ENCODE measurements around the gene CDC42BPB. TPM values are rescaled to one million over a fixed set of nuclear protein-coding genes. Genes with fewer than 3 reads are reported as not detected.

The CDC42BPB gene
- total RNA-seq, 4 donors from 2014 or later = 105 to 178 (median 107) TPM

- Histone ChIP-seq H3K9me3 (no peaks in the 10 kb centered on the region), H3K4me1 (peaks cover 17% of the 10 kb centered on the region), H3K4me3 (no peak overlapping the region), H3K27me3 (peaks cover 30% of the 10 kb centered on the region), H3K36me3 (no peaks in the 10 kb centered on the region), H3K27ac (no peak overlapping the region)
- DNase-seq (ENCODE audit: low spot score in 2 of 2) = no peak
- 88% methylated on average over 6 of the region's 6 CpGs for WGBS
- TF ChIP-seq CTCF (IDR thresholded peaks at IDR 0.05) (no peak), POLR2A (IDR thresholded peaks at IDR 0.05) (no peak), POLR2AphosphoS5 (IDR thresholded peaks at IDR 0.05) (no peak), EP300 (IDR thresholded peaks at IDR 0.05) (no peak)
Observed at GRCh38 chr14:103088921-103089320, 31.6 kb upstream of the CDC42BPB start.

- Histone ChIP-seq H3K4me3 (no peak overlapping the region), H3K9me3 (no peaks in the 10 kb centered on the region), H3K27me3 (peaks cover 35% of the 10 kb centered on the region), H3K4me1 (peaks cover 17% of the 10 kb centered on the region), H3K36me3 (no peaks in the 10 kb centered on the region), H3K27ac (no peak overlapping the region)
- DNase-seq (ENCODE audit: low spot score in 2 of 2) = no peak
- 90% methylated on average over 10 of the region's 13 CpGs for WGBS
- no peak for TF ChIP-seq EP300 (IDR thresholded peaks at IDR 0.05)
- no peak for TF ChIP-seq POLR2AphosphoS5 (IDR thresholded peaks at IDR 0.05)
- TF ChIP-seq CTCF (IDR thresholded peaks at IDR 0.05) = no peak
- no peak for TF ChIP-seq POLR2A (IDR thresholded peaks at IDR 0.05)
Observed at GRCh38 chr14:103087343-103087835, 30.0 kb upstream of the CDC42BPB start.

GRCh38 chr14:103086771-103087342, 29.5 kb upstream of the CDC42BPB start:
- WGBS = 83% methylated on average over 8 of the region's 8 CpGs
- no peak for TF ChIP-seq POLR2A (IDR thresholded peaks at IDR 0.05)
- TF ChIP-seq CTCF (IDR thresholded peaks at IDR 0.05) = no peak
- TF ChIP-seq EP300 (IDR thresholded peaks at IDR 0.05) = no peak
- TF ChIP-seq POLR2AphosphoS5 (IDR thresholded peaks at IDR 0.05) = no peak
- H3K27ac ChIP-seq = no peak overlapping the region
- H3K9me3 ChIP-seq = no peaks in the 10 kb centered on the region
- H3K27me3 ChIP-seq = peaks cover 35% of the 10 kb centered on the region
- DNase-seq (ENCODE audit: low spot score in 2 of 2) = no peak
- peaks cover 16% of the 10 kb centered on the region for H3K4me1 ChIP-seq
- no peaks in the 10 kb centered on the region for H3K36me3 ChIP-seq
- no peak overlapping the region for H3K4me3 ChIP-seq

- Histone ChIP-seq H3K36me3 (no peaks in the 10 kb centered on the region), H3K4me3 (no peak overlapping the region), H3K27ac (no peak overlapping the region), H3K4me1 (peaks cover 7% of the 10 kb centered on the region), H3K27me3 (peaks cover 35% of the 10 kb centered on the region), H3K9me3 (no peaks in the 10 kb centered on the region)
- WGBS = 65% methylated on average over 12 of the region's 24 CpGs
- TF ChIP-seq CTCF (IDR thresholded peaks at IDR 0.05) (no peak), EP300 (IDR thresholded peaks at IDR 0.05) (no peak), POLR2AphosphoS5 (IDR thresholded peaks at IDR 0.05) (no peak), POLR2A (IDR thresholded peaks at IDR 0.05) (no peak)
- no peak for DNase-seq (ENCODE audit: low spot score in 2 of 2)
Observed at GRCh38 chr14:103085106-103086091, 28.1 kb upstream of the CDC42BPB start.

All from suprapubic skin (tissue), 4 donors.